Left lung (tissue), 10 donors: ENCODE results near the gene NFASC. TPM values are rescaled to one million over a fixed set of nuclear protein-coding genes. Genes with fewer than 3 reads are reported as not detected.

ENCODE experiments used
- ATAC-seq: fragments of 200-7000 bp; cut with Tn5 transposase; one replicate; pipeline ENCODE4 v1.9.1; 2020; ENCODE audit warnings: moderate library complexity
- DNase-seq, 4 donors: peaks; one replicate each; pipeline ENCODE4 v3.0.0-alpha.2; 2013 to 2020
- H3K27ac ChIP-seq, 2 donors: fragments of 200-600 bp; sonication (generic) in 1 of 2; one replicate each; pipeline versions ENCODE4 v1.5.0 to v1.8.0; 2020 to 2021
- H3K27me3 ChIP-seq, 2 donors: fragments of 200-600 bp; sonication (generic) in 1 of 2; one replicate each; pipeline versions ENCODE4 v1.5.0 to v1.8.0; 2020 to 2021
- H3K36me3 ChIP-seq, 2 donors: fragments of 200-600 bp; sonication (generic) in 1 of 2; one replicate each; pipeline versions ENCODE4 v1.5.0 to v1.8.0; 2020 to 2021
- H3K4me1 ChIP-seq, 2 donors: fragments of 200-600 bp; one replicate each; pipeline ENCODE4 v1.8.0; 2021
- H3K4me3 ChIP-seq, 2 donors: fragments of 200-600 bp; sonication (generic) in 1 of 2; one replicate each; pipeline versions ENCODE4 v1.5.0 to v1.8.0; 2020 to 2021; ENCODE audit warnings: mild to moderate bottlenecking in 1 of 2
- H3K9me3 ChIP-seq, 2 donors: fragments of 200-600 bp; sonication (generic) in 1 of 2; one replicate each; pipeline versions ENCODE4 v1.5.0 to v1.8.0; 2020 to 2021
- CTCF ChIP-seq, 2 donors: fragments of 200-600 bp; sonication (generic) in 1 of 2; IDR thresholded peaks; one replicate each; pipeline versions ENCODE4 v1.5.0 to v1.8.0; 2021; ENCODE audit warnings: antibody characterized with exemption in 2 of 2
- intact Hi-C, 2 donors: fragments of 100-400 bp; cut with DNase I; formaldehyde crosslinking; loops; one replicate each; pipeline versions ENCODE4 v1.11.2 to v1.14.2; 2022
- polyA plus RNA-seq, 6 donors: library from polyadenylated mRNA; unstranded; fragments of 120-200 nt; gene quantifications; one replicate each; pipeline ENCODE4 v1.2.1, GENCODE V29; 2013; ENCODE audit not compliant: insufficient read length in 6 of 6
- total RNA-seq, 2 donors: library from RNA; stranded (reverse); fragmentation: NEBNext Ultra II Directional; extraction: Animal tissue kit (Norgen Biotek cat#: 25700); gene quantifications; one replicate each; pipeline ENCODE4 v1.2.1, GENCODE V29; 2021
- donor health status: DM: no; HTN: yes; CAD: no.
- donor health status: DM: no; HTN: no; CAD: no.

NFASC gene
- total and polyA plus RNA-seq, 8 donors, result 1.2 to 11.5 (median 2.0) TPM

DNA sequence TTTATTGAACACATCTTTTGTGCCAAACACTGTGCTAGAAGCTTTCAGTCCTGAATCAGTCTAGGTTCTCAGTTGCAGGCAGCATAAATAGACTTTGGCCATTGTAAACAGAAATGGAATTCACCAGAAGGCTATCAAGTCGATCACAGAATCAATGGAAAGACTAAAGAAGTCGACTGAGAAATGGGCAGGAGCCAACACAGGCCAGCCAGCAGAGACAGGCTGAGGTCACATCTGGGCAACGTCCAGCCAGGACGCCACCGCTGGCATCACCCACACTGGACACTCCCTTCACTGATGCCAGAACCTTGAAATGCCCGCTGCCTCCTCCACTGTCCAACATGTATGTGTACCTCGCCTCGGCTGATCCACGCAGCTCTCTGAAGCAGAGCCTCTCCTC, 166.9 kb downstream of the NFASC start:
- DNase-seq (no peak), ATAC-seq (no peak)
- Histone ChIP-seq H3K4me1 (no peaks in the 10 kb centered on the region), H3K36me3 (no peaks in the 10 kb centered on the region), H3K4me3 (no peak overlapping the region), H3K27me3 (peaks cover 10 to 29% of the 10 kb centered on the region in 2 donors), H3K9me3 (no peaks in the 10 kb centered on the region), H3K27ac (no peak overlapping the region)
- no peak for TF ChIP-seq CTCF (IDR thresholded peaks at IDR 0.05)
- intact Hi-C loops, result no loop called here

DNA sequence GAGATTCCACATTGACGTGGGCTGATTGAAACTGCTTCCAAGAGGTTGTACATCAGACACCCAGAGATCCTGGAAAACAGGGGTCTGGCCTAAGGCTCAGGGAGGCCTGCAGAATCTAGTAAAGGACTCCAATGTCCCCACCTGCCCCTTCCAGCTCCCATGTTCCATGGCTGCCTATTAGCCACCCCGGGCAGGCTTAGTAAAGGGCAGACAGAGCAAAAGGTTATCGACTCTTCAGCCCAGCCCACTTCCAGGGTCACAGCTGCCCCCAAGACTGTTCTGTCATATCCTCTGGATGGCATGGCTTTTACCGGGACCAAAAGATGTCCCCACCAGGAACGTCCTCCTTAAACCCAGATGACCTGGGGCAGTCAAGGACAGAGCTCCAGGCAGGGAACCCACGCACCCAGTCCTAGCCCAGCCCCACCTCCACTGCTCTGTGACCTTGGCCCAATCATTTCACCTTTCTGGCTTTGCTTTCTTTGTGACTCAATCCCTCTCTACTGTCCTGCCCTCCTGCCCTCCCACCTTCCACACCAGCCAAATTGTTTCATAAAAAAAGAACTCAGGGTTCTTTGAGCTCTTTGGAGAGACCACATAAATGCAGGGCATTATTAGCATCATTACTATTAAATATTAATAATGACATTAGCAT, 167.6 kb downstream of the NFASC start:
- intact Hi-C loops, result no loop called here
- Histone ChIP-seq H3K9me3 (no peaks in the 10 kb centered on the region), H3K27me3 (peaks cover 17 to 37% of the 10 kb centered on the region in 2 donors), H3K27ac (no peak overlapping the region), H3K4me3 (no peak overlapping the region), H3K4me1 (no peaks in the 10 kb centered on the region), H3K36me3 (no peaks in the 10 kb centered on the region)
- TF ChIP-seq CTCF (IDR thresholded peaks at IDR 0.05), result no peak
- ATAC-seq, result no peak
- DNase-seq, result no peak

DNA sequence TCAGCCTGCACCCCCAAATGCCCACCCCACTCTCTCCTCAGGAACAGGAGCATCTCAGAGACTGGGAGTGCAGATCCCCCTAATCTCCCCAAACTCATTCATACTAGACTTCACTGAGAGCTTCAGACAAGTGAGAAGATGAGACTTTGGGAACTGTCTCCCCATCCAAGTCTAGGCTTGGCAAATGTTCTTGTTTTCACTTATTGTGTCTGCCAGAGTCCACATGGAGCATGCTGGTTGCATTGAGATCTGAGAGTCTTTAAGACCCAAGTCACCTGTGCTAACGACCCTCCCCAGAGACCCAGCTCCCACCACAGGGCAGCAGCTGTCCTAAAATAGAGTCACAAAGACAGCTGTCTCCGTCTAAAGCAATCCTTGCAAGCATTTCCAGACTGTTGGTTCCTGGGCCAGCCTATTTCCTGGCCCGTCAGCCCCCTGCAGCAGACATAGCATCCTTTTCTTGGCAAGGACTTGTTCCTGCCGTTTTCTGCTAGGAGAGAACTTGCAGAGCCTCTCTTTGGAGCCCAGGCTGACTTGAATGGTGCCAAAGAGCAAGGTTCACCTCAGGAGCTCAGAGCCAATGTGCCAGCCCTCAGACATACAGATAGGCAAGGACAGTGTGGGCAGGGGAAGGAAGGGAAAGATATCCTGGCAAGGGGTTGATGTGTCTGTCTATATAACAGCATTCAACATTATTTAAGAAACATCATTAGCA, 170.5 kb downstream of the NFASC start:
- Histone ChIP-seq H3K4me3 (no peak overlapping the region), H3K27ac (no peak overlapping the region), H3K9me3 (no peaks in the 10 kb centered on the region), H3K4me1 (no peaks in the 10 kb centered on the region), H3K27me3 (peaks cover 41 to 66% of the 10 kb centered on the region in 2 donors), H3K36me3 (no peaks in the 10 kb centered on the region)
- DNase-seq (no peak), ATAC-seq (no peak)
- intact Hi-C loops, result no loop called here
- no peak for TF ChIP-seq CTCF (IDR thresholded peaks at IDR 0.05)

DNA sequence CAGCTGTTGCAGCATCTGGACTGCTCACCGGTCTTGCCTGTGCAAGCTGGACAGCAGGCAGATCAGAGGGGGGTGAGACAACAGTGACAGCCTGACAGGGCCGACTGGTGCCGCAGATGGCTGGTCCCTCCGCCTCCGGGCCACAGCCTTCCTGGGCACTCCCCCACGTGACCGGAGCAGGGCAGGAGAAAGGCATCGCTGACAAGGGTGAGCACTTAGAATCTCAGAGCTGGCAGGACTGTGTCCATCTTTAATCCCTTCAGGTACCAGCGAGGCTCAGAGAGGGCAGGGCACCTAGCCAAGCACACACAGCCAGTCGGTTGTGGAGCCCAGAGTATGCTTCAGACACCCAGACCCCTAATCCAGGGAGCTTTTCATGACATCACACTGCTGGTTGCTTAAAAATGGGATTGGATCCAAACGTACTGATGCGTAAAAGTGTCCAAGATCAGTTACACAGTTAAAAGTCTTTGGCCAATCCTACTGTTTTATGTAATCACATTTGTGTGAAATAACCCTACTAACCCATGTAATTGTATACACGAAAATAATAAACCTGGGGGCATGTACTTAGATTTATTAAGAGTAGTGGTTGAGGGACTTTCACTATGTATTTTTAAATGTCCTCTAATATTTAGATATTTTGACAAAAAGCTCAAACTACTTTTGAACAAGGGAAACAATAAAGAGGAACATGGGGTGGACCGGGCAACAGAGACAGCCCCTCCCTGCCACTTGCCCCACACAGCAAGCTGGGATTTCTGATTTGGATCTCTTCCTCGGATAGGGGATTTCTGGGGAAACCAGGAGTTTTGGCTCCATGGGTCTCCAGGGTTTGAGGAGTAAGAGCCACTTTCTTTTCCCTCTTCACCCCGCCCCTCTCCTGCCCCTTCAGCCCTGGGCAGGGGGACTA, 171.6 kb downstream of the NFASC start:
- intact Hi-C loops, result no loop called here
- Histone ChIP-seq H3K9me3 (no peaks in the 10 kb centered on the region), H3K36me3 (no peaks in the 10 kb centered on the region), H3K27me3 (peaks cover 41 to 76% of the 10 kb centered on the region in 2 donors), H3K4me1 (no peaks in the 10 kb centered on the region), H3K27ac (no peak overlapping the region), H3K4me3 (no peak overlapping the region)
- no peak for TF ChIP-seq CTCF (IDR thresholded peaks at IDR 0.05)
- DNase-seq (peak in 1 of 4 donors; percentile 65), ATAC-seq (no peak)
